Erythroblast (primary cell): ENCODE results near the gene ADSS2.

Experiments
- GATA1 ChIP-seq: IDR thresholded peaks from 2 replicates; pipeline ENCODE4 v1.6.1; 2011; ENCODE audit warnings: low read depth, mild to moderate bottlenecking, control low read depth, low read length, moderate library complexity
- POLR2A ChIP-seq: IDR thresholded peaks from 2 replicates; pipeline ENCODE4 v1.6.1; 2011; ENCODE audit warnings: mild to moderate bottlenecking, low read length

- TF ChIP-seq POLR2A (no peak), GATA1 (no peak)
These were observed 21.4 kb upstream of the ADSS2 start for GRCh38 chr1:244473059-244473605.
